Measurements from ENCODE around the gene BCAS3.
A peak's percentile ranks its signal among the peaks of the same experiment; 100 is the strongest.

The BCAS3 gene

DNA sequence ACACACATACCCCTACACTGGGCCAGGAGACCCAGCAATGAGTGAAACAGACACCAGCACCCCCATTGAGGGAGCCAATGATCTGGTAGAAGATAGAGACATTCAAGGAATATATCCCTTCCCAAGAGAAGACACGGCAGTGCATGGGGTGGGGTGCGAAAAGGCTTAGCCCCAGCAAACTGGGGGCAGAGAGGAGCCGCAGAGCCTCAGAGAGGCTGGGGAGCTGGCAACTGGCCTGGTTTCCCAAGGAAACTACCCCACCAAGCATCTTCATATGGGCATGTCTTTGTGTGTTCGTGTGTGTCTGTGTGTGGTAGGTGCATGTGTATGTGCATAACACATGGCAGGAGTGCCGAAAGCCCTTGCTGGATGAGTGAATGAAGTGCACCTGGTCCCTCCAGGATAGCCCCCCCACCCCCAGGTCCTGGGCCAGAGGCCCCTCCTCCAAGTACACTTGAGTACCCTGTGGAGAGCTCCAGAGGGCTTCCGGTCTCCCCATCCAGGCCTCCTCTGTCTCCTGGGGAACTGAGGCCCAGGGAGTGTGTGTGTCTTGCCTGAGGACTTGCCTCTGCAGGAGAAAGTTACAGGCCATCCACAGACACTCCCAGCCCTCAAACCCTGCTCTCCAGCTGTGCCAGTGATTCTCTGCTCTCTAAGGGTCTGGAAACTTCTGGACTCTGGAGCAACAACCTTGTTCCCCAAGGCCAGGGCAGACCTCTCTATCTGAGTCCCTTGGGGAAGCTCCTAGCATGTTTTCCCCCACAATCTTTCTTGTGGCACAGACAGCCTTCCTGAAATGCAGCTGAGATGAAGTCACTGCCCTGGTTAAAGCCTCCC, 737.9 kb downstream of the BCAS3 start:
- Histone ChIP-seq H4K20me1 (ENCODE audit: insufficient read depth, low read length) (no peaks in the 10 kb centered on the region), H3K4me2 (ENCODE audit: low read length) (no peak overlapping the region), H3K79me2 (ENCODE audit: low read length) (no peaks in the 10 kb centered on the region), H3K9me3 (ENCODE audit: insufficient read depth, low read length) (no peaks in the 10 kb centered on the region), H3K27me3 (ENCODE audit: low read depth, low read length) (peaks cover 6% of the 10 kb centered on the region; the same call in 1 of the 2 replicates), H2AFZ (ENCODE audit: low read depth, low read length) (no peak overlapping the region), H3K4me1 (ENCODE audit: low read length) (no peaks in the 10 kb centered on the region), H3K4me3 (ENCODE audit: low read length) (no peak overlapping the region), H3K27ac (ENCODE audit: low read length) (no peak overlapping the region), H3K9ac (ENCODE audit: low read length) (no peak overlapping the region), H3K36me3 (replicated peaks; ENCODE audit: low read depth, low read length) (no peaks in the 10 kb centered on the region)
- TF ChIP-seq, protein P1, sequence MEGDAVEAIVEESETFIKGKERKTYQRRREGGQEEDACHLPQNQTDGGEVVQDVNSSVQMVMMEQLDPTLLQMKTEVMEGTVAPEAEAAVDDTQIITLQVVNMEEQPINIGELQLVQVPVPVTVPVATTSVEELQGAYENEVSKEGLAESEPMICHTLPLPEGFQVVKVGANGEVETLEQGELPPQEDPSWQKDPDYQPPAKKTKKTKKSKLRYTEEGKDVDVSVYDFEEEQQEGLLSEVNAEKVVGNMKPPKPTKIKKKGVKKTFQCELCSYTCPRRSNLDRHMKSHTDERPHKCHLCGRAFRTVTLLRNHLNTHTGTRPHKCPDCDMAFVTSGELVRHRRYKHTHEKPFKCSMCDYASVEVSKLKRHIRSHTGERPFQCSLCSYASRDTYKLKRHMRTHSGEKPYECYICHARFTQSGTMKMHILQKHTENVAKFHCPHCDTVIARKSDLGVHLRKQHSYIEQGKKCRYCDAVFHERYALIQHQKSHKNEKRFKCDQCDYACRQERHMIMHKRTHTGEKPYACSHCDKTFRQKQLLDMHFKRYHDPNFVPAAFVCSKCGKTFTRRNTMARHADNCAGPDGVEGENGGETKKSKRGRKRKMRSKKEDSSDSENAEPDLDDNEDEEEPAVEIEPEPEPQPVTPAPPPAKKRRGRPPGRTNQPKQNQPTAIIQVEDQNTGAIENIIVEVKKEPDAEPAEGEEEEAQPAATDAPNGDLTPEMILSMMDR (IDR thresholded peaks at IDR 0.05; ENCODE audit: low read depth, low read length), result no peak
- TF ChIP-seq EZH2phosphoT487 (IDR thresholded peaks at IDR 0.05; ENCODE audit: low read depth), result no peak

DNA sequence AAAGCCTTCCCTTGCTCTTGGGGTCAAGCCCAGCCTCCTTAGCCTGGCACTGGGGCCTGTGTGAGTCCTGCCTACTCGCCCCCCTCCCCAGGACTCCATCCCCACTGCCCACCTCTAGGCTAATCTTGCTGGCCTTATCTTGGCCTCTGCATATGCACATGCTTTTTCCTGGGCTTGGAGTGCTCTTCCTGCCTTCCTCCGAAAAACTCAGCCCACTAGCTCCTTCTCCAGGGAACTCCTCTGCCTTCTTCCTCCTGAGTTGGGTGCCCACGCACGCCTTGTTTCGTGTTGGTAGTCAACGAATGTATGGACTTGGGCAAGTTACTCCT, 738.5 kb downstream of the BCAS3 start:
- H2AFZ ChIP-seq (ENCODE audit: low read depth, low read length), result peak overlapping the region; percentile 95; the same call in 1 of the 2 replicates
- H3K27ac ChIP-seq (ENCODE audit: low read length), result no peak overlapping the region
- no peak overlapping the region for H3K4me3 ChIP-seq (ENCODE audit: low read length)
- H3K4me1 ChIP-seq (ENCODE audit: low read length), result no peaks in the 10 kb centered on the region
- no peaks in the 10 kb centered on the region for H3K79me2 ChIP-seq (ENCODE audit: low read length)
- H3K27me3 ChIP-seq (ENCODE audit: low read depth, low read length), result peaks cover 11% of the 10 kb centered on the region; the same call in 1 of the 2 replicates
- H4K20me1 ChIP-seq (ENCODE audit: insufficient read depth, low read length), result no peaks in the 10 kb centered on the region
- TF ChIP-seq, protein P1 (IDR thresholded peaks at IDR 0.05; ENCODE audit: low read depth, low read length), result no peak
- no peak for TF ChIP-seq EZH2phosphoT487 (IDR thresholded peaks at IDR 0.05; ENCODE audit: low read depth)
- H3K9me3 ChIP-seq (ENCODE audit: insufficient read depth, low read length), result no peaks in the 10 kb centered on the region
- H3K4me2 ChIP-seq (ENCODE audit: low read length), result peak overlapping the region; percentile 84; the same call in 1 of the 2 replicates
- no peaks in the 10 kb centered on the region for H3K36me3 ChIP-seq (replicated peaks; ENCODE audit: low read depth, low read length)
- no peak overlapping the region for H3K9ac ChIP-seq (ENCODE audit: low read length)

DNA sequence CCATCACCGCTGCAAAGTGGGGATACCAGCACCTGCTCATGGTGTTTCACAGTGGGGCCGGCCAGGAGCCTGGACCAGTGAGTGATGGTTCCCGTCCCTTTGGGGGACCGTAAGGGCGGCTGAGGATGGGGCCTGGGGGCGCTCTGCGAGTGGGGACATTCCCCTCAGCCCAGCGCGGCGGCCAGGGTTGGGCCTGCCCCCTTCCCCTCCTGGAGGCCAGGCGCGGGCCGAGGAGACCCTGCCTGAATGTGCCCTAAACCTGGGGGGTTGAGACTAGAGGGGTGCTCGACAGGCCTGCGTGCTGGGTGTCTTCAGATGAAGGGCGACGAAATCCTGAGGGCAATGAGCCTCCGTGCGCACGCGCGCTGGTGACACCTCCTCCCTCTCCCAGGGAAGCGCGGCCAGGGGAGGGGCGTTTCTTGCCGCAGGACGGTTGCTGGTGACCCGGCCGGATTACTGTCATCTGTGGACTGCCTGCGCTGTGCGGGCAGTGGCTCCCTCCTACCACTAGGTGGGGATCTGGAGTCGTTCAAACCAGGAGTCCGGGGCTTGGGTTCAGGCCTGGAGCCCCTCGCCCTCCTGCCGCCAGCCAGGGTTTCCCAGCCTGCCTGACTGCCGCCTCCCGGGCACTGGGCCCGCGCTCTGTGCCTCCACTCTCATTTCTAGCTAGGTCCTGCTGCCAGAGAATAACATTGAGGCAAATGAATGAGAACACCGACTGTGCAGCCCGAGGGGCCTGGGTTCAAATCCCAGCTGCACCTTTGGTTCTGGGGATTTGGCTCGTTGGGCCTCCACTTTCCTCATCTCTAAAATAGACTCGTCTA, 739.1 kb downstream of the BCAS3 start:
- Histone ChIP-seq H3K79me2 (ENCODE audit: low read length) (no peaks in the 10 kb centered on the region), H4K20me1 (ENCODE audit: insufficient read depth, low read length) (no peaks in the 10 kb centered on the region), H3K4me3 (ENCODE audit: low read length) (peak overlapping the region; percentile 67), H3K9ac (ENCODE audit: low read length) (no peak overlapping the region), H3K36me3 (replicated peaks; ENCODE audit: low read depth, low read length) (no peaks in the 10 kb centered on the region), H3K27ac (ENCODE audit: low read length) (no peak overlapping the region), H3K9me3 (ENCODE audit: insufficient read depth, low read length) (no peaks in the 10 kb centered on the region), H2AFZ (ENCODE audit: low read depth, low read length) (peak overlapping the region; percentile 95), H3K4me1 (ENCODE audit: low read length) (no peaks in the 10 kb centered on the region), H3K4me2 (ENCODE audit: low read length) (peak overlapping the region; percentile 84), H3K27me3 (ENCODE audit: low read depth, low read length) (peaks cover 16% of the 10 kb centered on the region; the same call in 1 of the 2 replicates)
- TF ChIP-seq, protein P1 (IDR thresholded peaks at IDR 0.05; ENCODE audit: low read depth, low read length), result peak; percentile 87
- no peak for TF ChIP-seq EZH2phosphoT487 (IDR thresholded peaks at IDR 0.05; ENCODE audit: low read depth)

DNA sequence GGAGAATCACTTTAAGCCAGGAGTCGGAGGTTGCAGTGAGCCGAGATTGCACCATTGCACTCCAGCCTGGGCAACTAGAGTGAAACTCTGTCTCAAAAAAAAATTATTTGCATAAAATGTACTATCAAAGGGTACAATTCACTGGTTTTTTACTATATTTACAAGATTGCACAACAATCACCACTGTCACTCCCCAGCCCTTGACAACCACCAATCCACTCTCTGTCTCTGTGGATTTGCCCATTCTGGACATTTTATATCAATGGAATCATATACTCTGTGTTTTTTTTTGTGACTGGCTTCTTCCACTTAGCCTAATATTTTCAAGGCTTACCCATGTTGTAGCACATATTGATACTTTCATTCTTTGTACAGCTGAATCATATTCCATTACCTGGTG, 740.8 kb downstream of the BCAS3 start:
- Histone ChIP-seq H4K20me1 (ENCODE audit: insufficient read depth, low read length) (no peaks in the 10 kb centered on the region), H3K27ac (ENCODE audit: low read length) (no peak overlapping the region), H3K27me3 (ENCODE audit: low read depth, low read length) (peaks cover 17% of the 10 kb centered on the region; the same call in 1 of the 2 replicates), H3K36me3 (replicated peaks; ENCODE audit: low read depth, low read length) (no peaks in the 10 kb centered on the region), H3K79me2 (ENCODE audit: low read length) (no peaks in the 10 kb centered on the region), H3K4me2 (ENCODE audit: low read length) (no peak overlapping the region), H3K9me3 (ENCODE audit: insufficient read depth, low read length) (no peaks in the 10 kb centered on the region), H3K4me1 (ENCODE audit: low read length) (no peaks in the 10 kb centered on the region), H3K9ac (ENCODE audit: low read length) (no peak overlapping the region), H3K4me3 (ENCODE audit: low read length) (no peak overlapping the region), H2AFZ (ENCODE audit: low read depth, low read length) (no peak overlapping the region)
- no peak for TF ChIP-seq EZH2phosphoT487 (IDR thresholded peaks at IDR 0.05; ENCODE audit: low read depth)
- TF ChIP-seq, protein P1 (IDR thresholded peaks at IDR 0.05; ENCODE audit: low read depth, low read length), result no peak

Data from OCI-LY3 (cell line).